ENCODE data around the gene KCNJ12.

GRCh38 chr17:21376081-21376758 is at the start of gene KCNJ12:
- TF ChIP-seq CTCF (IDR thresholded peaks at IDR 0.05) = no peak
- no peak for TF ChIP-seq EP300 (IDR thresholded peaks at IDR 0.05)
- TF ChIP-seq POLR2AphosphoS5 (IDR thresholded peaks at IDR 0.05) = no peak

All from suprapubic skin (tissue), 4 donors.